ENCODE results near the gene TNPO1.

TNPO1 gene

DNA sequence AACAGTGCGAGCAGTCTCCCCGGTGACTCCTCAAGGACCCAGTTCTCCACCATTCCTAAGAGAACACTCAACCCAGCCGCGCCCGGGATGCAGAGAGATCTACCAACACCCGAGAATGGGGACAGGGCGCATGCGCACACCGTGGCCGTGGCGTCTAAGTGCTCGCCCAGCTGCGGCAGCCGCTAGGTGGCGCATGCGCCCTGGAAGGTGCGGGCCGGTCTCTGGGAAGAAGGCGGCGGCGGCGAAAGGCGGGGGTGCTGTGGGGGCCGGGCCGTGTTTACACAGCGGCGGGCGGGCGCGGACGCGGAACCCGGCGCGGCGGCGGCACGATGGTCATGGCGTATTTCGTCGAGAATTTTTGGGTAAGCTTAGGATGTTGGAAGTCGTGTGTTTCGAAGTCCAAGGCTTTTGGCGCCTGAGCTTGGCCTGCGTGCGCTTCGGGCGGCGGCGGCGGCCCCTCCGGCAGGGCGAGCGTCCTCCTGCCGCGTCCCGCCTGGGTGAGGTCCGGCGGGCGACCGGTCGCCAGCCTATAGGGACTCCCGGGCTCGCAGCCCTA is 139.4 kb downstream of the TNPO1 start, which contains the start of gene FCHO2:
TSS of gene FCHO2 (plus strand) at position 274 of the 556 bp plus-strand sequence. CDS start at position 330, 56 bp downstream.
- ChIA-PET CTCF (interaction anchor here (0.6 to 0.9 kb wide), 7 partner anchors 34 to 785 kb away, joined by 3 to 4 read pairs (median 3); no protein-coding TSS in a partner anchor), POLR2A (interaction anchor here (0.6 to 1.5 kb wide), 7 partner anchors 13 to 493 kb away, joined by 3 to 6 read pairs (median 5); partner anchors contain the start of gene FOXD1)
- Histone ChIP-seq H3K4me1 (ENCODE audit: control insufficient read depth, insufficient read depth, low read length) (no peaks in the 10 kb centered on the region; the same call in 1 of the 2 replicates), H3K4me3 (ENCODE audit: low read depth, low read length) (peak within 1 kb of the TSS; percentile 83), H3K36me3 (ENCODE audit: control insufficient read depth in 2 of 2, insufficient read depth in 1 of 2, low read length in 2 of 2) (peaks cover 0 to 3% of the 10 kb centered on the region in 2 experiments; a peak in 1 of 3 replicates), H3K27ac (ENCODE audit: extremely low read depth, low read depth, low read length) (peak within 1 kb of the TSS; percentile 97), H3K9me3 (ENCODE audit: control insufficient read depth, insufficient read depth, low read depth, low read length) (no peaks in the 10 kb centered on the region)
- no peak for TF ChIP-seq ZNF416 (tag by site-specific recombination; IDR thresholded peaks at IDR 0.05)
- TF ChIP-seq, protein P1, sequence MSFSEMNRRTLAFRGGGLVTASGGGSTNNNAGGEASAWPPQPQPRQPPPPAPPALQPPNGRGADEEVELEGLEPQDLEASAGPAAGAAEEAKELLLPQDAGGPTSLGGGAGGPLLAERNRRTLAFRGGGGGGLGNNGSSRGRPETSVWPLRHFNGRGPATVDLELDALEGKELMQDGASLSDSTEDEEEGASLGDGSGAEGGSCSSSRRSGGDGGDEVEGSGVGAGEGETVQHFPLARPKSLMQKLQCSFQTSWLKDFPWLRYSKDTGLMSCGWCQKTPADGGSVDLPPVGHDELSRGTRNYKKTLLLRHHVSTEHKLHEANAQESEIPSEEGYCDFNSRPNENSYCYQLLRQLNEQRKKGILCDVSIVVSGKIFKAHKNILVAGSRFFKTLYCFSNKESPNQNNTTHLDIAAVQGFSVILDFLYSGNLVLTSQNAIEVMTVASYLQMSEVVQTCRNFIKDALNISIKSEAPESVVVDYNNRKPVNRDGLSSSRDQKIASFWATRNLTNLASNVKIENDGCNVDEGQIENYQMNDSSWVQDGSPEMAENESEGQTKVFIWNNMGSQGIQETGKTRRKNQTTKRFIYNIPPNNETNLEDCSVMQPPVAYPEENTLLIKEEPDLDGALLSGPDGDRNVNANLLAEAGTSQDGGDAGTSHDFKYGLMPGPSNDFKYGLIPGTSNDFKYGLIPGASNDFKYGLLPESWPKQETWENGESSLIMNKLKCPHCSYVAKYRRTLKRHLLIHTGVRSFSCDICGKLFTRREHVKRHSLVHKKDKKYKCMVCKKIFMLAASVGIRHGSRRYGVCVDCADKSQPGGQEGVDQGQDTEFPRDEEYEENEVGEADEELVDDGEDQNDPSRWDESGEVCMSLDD (tag by site-specific recombination; IDR thresholded peaks at IDR 0.05) = peak; percentile 82
- TF ChIP-seq, protein P2, sequence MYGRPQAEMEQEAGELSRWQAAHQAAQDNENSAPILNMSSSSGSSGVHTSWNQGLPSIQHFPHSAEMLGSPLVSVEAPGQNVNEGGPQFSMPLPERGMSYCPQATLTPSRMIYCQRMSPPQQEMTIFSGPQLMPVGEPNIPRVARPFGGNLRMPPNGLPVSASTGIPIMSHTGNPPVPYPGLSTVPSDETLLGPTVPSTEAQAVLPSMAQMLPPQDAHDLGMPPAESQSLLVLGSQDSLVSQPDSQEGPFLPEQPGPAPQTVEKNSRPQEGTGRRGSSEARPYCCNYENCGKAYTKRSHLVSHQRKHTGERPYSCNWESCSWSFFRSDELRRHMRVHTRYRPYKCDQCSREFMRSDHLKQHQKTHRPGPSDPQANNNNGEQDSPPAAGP (tag by site-specific recombination; IDR thresholded peaks at IDR 0.05) = 0 out of 2 replicates have a peak, but pooled peaks have one; percentile 43
- TF ChIP-seq, protein P3, sequence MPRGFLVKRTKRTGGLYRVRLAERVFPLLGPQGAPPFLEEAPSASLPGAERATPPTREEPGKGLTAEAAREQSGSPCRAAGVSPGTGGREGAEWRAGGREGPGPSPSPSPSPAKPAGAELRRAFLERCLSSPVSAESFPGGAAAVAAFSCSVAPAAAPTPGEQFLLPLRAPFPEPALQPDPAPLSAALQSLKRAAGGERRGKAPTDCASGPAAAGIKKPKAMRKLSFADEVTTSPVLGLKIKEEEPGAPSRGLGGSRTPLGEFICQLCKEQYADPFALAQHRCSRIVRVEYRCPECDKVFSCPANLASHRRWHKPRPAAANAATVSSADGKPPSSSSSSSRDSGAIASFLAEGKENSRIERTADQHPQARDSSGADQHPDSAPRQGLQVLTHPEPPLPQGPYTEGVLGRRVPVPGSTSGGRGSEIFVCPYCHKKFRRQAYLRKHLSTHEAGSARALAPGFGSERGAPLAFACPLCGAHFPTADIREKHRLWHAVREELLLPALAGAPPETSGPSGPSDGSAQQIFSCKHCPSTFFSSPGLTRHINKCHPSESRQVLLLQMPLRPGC (tag by site-specific recombination; IDR thresholded peaks at IDR 0.05) = 0 out of 2 replicates have a peak, but pooled peaks have one; percentile 19
- TF ChIP-seq, protein P4, sequence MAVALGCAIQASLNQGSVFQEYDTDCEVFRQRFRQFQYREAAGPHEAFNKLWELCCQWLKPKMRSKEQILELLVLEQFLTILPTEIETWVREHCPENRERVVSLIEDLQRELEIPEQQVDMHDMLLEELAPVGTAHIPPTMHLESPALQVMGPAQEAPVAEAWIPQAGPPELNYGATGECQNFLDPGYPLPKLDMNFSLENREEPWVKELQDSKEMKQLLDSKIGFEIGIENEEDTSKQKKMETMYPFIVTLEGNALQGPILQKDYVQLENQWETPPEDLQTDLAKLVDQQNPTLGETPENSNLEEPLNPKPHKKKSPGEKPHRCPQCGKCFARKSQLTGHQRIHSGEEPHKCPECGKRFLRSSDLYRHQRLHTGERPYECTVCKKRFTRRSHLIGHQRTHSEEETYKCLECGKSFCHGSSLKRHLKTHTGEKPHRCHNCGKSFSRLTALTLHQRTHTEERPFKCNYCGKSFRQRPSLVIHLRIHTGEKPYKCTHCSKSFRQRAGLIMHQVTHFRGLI (tag by site-specific recombination; IDR thresholded peaks at IDR 0.05) = peak; percentile 74
- TF ChIP-seq ZIC2 (tag by site-specific recombination; IDR thresholded peaks at IDR 0.05) = peak; percentile 29
- TF ChIP-seq, protein P5, sequence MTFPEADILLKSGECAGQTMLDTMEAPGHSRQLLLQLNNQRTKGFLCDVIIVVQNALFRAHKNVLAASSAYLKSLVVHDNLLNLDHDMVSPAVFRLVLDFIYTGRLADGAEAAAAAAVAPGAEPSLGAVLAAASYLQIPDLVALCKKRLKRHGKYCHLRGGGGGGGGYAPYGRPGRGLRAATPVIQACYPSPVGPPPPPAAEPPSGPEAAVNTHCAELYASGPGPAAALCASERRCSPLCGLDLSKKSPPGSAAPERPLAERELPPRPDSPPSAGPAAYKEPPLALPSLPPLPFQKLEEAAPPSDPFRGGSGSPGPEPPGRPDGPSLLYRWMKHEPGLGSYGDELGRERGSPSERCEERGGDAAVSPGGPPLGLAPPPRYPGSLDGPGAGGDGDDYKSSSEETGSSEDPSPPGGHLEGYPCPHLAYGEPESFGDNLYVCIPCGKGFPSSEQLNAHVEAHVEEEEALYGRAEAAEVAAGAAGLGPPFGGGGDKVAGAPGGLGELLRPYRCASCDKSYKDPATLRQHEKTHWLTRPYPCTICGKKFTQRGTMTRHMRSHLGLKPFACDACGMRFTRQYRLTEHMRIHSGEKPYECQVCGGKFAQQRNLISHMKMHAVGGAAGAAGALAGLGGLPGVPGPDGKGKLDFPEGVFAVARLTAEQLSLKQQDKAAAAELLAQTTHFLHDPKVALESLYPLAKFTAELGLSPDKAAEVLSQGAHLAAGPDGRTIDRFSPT (tag by site-specific recombination; IDR thresholded peaks at IDR 0.05) = peak; percentile 65; the same call in 1 of the 2 replicates
- peak; percentile 85 for TF ChIP-seq EGR2 (tag by site-specific recombination; IDR thresholded peaks at IDR 0.05; ENCODE audit: low read depth)
- TF ChIP-seq, protein P6, sequence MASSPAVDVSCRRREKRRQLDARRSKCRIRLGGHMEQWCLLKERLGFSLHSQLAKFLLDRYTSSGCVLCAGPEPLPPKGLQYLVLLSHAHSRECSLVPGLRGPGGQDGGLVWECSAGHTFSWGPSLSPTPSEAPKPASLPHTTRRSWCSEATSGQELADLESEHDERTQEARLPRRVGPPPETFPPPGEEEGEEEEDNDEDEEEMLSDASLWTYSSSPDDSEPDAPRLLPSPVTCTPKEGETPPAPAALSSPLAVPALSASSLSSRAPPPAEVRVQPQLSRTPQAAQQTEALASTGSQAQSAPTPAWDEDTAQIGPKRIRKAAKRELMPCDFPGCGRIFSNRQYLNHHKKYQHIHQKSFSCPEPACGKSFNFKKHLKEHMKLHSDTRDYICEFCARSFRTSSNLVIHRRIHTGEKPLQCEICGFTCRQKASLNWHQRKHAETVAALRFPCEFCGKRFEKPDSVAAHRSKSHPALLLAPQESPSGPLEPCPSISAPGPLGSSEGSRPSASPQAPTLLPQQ (tag by site-specific recombination; IDR thresholded peaks at IDR 0.05) = peak; percentile 76
- TF ChIP-seq ZNF391 (tag by site-specific recombination; IDR thresholded peaks at IDR 0.05; ENCODE audit: borderline replicate concordance, low read depth) = no peak
- TF ChIP-seq, protein P7, sequence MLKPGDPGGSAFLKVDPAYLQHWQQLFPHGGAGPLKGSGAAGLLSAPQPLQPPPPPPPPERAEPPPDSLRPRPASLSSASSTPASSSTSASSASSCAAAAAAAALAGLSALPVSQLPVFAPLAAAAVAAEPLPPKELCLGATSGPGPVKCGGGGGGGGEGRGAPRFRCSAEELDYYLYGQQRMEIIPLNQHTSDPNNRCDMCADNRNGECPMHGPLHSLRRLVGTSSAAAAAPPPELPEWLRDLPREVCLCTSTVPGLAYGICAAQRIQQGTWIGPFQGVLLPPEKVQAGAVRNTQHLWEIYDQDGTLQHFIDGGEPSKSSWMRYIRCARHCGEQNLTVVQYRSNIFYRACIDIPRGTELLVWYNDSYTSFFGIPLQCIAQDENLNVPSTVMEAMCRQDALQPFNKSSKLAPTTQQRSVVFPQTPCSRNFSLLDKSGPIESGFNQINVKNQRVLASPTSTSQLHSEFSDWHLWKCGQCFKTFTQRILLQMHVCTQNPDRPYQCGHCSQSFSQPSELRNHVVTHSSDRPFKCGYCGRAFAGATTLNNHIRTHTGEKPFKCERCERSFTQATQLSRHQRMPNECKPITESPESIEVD (tag by site-specific recombination; IDR thresholded peaks at IDR 0.05) = no peak
- TF ChIP-seq ZNF843 (tag by site-specific recombination; IDR thresholded peaks at IDR 0.05) = 0 out of 2 replicates have a peak, but pooled peaks have one; percentile 38
- TF ChIP-seq ZNF146 (tag by site-specific recombination; IDR thresholded peaks at IDR 0.05) = 0 out of 2 replicates have a peak, but pooled peaks have one; percentile 20
- TF ChIP-seq, protein P8, sequence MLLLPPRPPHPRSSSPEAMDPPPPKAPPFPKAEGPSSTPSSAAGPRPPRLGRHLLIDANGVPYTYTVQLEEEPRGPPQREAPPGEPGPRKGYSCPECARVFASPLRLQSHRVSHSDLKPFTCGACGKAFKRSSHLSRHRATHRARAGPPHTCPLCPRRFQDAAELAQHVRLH (tag by site-specific recombination; IDR thresholded peaks at IDR 0.05) = 0 out of 2 replicates have a peak, but pooled peaks have one; percentile 29
- TF ChIP-seq ZNF202 (tag by site-specific recombination; IDR thresholded peaks at IDR 0.05; ENCODE audit: borderline replicate concordance) = no peak
- TF ChIP-seq ZNF24 (tag by site-specific recombination; IDR thresholded peaks at IDR 0.05) = no peak
- 0 out of 2 replicates have a peak, but pooled peaks have one; percentile 36 for TF ChIP-seq REPIN1 (tag by site-specific recombination; IDR thresholded peaks at IDR 0.05; ENCODE audit: low read depth)
- peak; percentile 53; the same call in 1 of the 2 replicates for TF ChIP-seq KLF16 (tag by site-specific recombination; IDR thresholded peaks at IDR 0.05)
- TF ChIP-seq ZBTB8A (tag by site-specific recombination; IDR thresholded peaks at IDR 0.05) = peak; percentile 87
- peak; percentile 44 for TF ChIP-seq ZNF654 (tag by site-specific recombination; IDR thresholded peaks at IDR 0.05; ENCODE audit: low read depth)
- TF ChIP-seq ZNF2 (tag by site-specific recombination; IDR thresholded peaks at IDR 0.05) = peak; percentile 89
- TF ChIP-seq ZEB2 (tag by site-specific recombination; IDR thresholded peaks at IDR 0.05) = peak; percentile 86
- TF ChIP-seq BCL11B (tag by site-specific recombination; IDR thresholded peaks at IDR 0.05; ENCODE audit: low read depth) = peak; percentile 41; the same call in 1 of the 2 replicates
- peak; percentile 60 for TF ChIP-seq ZNF629 (tag by site-specific recombination; IDR thresholded peaks at IDR 0.05)
